NCI-H510A (cell line): ENCODE measurements around the gene GRIK4.

Source experiments
- DNase-seq: peaks from one replicate; lab custom pipeline; 2025; lab: John Stamatoyannopoulos, UW

The GRIK4 gene

DNA sequence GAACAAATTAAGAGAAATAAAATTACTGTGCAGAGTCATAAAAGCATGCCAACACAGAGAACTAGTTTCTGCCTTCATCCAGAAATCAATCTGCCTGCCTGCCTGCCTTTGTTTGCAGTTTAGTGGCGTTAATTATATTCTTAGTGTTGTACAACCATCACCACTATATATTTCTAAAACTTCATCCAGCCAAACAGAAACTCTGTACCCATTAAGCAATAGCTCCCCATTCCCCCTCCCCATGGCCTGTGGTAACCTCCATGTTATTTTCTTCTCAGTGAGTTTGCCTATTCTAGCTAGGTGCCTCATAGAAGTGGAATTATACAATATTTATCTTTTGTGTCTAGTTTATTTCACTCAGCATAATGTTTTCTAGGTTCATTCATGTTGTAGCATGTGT lies 329.1 kb downstream of the GRIK4 start:
- DNase-seq = no peak

DNA sequence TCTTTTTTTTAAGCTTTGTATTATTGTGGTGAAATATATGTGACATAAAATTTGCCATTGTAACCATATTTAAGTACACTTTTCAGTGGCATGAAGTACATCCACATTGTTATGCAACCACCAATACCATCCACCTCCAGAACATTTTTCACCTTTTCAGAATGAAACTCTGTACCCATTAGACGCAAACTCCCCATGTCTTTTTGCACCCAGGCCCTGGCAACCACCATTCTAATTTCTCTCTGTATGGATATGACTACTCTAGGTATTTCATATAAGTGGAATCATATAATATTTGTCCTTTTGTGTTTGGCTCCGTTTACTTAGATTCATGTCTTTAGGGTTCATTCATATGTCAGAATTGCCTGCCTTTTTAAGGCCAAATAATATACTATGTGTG lies 329.5 kb downstream of the GRIK4 start:
- no peak for DNase-seq

DNA sequence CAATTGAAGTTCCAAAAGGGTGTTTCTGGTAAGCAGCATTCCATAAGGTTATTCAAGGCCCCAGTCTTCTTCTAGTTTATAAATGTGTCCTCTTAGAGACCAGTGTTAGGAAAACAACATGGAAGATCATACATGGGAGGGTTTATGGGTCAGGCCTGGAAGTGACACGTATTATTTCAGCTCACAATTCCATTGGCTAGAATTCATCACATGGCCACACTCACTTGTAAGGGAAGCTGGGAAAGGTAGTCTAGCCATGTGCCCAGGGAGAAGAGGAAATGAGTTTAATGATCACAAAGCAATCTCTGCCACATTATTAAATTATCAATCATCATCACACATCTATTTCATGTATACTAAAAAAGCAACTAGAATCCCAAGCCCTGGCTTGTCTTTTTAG lies 330.6 kb downstream of the GRIK4 start:
- DNase-seq = no peak

DNA sequence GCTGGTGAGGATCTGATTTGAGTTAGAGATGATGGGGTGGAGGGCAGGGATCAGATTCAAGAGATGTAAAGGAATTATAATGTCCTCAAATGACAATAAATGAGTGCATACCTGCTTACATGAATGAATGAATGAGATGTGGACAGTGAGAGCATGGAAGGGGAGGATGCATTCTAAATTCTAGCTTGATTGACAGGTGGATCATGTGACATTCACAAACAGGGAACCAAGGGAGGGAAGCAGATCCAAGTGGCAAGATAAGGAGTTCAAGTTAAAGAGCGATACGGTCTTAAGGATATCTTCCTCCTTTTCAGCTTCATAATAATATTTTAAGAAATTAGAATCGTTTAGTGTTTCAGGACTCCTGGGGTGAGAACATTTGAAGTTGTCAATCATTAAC lies 341.9 kb downstream of the GRIK4 start:
- no peak for DNase-seq

DNA sequence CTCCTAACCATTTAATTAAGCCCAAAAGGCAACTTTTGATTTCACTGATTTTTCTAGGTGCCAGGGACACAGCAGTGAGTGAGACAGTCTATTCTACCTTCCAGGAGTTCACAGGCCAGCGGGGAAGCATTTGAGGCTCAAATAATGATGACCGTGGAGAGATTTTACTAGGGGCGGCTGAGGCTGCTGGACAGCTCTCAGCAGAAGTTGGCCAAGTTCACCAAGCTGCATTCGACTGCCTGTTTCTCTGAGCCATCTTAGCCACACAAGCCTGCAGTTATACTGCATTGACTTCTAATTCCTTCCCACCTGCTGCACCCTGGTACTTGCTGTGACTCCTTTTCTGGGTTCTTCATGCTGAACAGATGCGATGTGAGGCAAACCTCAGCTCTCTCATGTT lies 343.4 kb downstream of the GRIK4 start:
- no peak for DNase-seq

DNA sequence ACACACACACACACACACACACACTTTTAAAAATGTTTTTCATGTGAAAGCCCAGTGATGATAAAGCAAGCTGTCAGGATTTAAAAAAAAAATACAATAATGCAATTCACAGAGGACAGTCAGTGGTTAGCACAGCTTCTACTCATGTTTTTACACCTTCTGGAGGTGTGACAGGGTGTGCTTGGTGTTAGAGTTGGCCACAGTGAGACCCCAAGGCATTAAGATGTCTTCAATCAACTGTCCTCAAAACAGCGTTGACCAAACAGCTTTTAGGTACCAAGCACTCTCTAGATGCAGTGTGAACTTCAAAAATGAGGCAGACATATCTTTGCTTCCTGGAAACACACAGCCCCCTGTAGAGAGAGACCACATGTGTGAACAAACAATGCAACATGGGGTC lies 346.0 kb downstream of the GRIK4 start:
- DNase-seq = no peak

DNA sequence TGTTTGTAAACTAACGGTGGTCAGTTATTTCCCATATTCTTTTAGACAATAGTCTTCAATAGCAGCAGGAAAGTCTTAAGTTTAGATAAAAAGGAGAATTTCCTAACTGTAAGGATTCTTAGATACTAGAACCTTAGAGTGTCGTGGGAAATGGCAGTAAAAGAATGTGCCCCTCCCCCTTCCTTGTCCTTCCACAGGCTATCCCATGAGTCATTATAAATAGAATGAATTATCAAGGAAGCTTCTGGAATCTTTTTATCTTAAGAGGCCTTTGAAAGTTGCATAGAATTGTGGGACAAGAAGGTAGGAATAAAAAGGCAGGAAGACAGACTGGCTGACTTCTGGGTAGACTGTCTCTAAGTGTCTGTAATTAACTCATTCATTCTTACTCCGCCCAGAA lies 347.2 kb downstream of the GRIK4 start:
- no peak for DNase-seq

DNA sequence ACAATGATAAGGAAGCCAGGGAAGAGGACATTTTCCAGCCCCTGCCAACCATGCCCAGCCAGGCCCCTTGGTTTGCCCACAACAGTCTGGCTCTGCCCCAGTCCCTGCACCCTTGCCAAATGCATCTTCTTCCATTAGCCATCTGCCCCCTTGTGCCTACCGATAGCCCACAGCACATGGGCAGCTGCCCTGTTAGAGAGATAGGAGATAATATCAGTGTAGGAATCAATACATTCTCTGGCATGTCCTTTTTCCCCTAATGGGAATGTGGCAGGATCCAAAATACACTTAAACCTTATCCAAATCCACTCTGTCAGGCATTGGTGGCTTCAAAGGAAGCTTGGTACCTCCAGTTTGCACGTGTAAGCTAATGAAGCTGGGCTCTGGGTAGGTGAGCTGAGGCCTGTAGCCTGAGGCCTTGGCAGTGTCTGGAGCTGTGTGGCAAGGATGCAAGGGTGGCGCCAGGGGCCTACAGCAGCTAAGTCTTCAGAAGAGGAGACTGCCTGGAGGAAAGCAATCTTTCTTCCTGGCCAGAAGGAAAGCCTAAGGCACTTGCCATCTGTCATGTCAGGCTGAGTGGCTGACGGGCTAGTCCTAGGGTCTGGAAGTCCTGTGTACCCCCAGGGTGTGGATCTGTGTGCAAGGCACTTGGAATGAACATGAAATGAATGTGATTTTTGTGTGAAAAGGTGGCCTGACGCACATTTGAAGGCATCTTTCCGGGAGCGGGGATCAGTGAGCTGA lies 348.2 kb downstream of the GRIK4 start:
- no peak for DNase-seq

DNA sequence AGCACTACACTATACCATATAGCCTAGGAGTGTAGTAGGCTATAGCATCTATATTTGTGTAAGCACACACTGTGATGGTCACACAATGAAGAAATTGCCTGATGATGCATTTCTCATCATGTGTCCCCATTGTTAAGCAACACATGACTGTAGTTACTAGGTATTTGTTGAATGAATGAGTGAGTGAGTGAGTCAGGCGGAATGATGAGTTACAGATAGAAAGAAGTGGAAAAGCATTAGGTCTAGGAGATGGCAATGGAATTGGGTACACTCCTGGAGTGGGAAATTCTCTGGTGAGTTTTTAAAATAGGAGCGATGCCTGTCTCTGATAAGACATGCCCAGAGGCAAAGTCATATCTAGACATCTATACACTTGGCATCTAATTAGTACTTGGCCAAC lies 351.8 kb downstream of the GRIK4 start:
- DNase-seq = no peak

DNA sequence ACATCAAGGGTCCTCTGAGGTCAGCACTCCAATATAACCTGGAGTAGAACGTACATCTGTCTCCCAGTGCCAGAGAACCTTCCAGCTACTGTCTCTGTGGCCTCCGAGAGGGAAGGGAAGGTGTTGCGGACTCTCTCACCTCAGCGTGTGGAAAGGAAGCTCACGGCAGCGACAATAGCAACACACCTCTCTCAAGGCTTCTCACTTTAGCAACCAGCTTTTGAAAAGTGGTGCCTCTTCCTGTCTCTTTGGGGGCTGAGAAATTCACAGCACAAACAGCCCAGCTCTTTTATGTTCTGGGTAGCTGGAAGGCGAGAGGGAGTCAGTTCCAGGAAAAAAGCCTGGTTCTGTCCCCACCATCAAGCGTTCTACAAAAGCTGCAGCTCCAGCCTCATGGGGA lies 355.5 kb downstream of the GRIK4 start:
- DNase-seq = no peak

DNA sequence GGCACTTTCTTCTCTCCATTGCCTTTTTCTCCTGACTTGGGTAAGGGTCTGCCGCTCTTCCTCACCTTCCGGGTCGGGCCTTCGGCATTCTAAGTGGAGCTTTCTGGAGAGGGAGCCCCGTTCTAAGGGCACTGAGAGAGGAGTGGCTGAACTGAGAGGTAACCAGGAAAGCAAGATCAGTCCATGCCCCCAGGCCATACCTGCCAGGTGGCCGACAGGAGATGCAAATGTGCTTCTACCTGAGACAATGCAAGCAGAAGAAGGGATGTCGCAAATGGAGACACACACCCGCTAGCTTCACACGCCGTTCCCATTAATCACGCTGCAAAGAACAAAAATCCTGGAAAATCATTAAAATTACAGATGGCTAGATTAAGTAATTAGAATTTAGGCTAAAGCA lies 356.0 kb downstream of the GRIK4 start:
- DNase-seq = no peak

DNA sequence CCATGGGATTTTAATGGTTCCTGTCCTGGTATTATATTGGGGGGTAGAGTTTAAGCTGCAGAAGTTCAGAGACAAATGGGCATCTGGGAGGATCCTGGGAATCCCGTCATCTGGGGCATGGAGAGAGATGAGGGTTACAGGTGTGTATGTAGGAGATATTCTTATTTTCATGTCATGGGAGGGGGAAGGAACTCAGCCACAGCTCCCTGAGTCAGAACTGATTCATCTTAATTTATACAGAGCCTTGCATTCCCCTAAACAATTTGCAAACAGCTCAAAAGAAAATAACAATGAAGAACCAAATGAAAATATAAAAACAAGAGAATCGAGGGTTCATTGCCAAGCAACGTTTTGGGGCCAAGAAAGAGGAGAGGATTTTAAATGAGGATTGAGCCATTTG lies 356.4 kb downstream of the GRIK4 start:
- no peak for DNase-seq

DNA sequence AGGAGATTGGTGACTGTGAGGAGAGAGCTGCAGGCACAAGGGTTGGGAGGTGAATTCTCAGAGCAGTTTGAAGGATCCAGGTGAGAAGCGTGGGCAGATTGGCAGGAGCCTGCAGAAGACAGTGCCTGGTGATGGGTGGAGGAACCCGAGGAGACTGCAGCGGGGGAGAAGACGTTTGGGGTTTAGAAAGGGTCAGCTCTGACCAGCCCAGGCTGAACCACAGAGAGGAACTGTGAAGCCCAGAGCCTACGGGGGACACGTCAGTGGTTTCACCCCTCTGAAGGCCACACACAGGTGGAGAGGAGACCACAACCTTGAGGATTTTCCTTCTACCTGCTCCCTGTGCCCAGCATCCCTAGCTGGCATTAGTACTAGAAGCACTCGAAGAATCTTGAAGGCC lies 357.5 kb downstream of the GRIK4 start:
- no peak for DNase-seq

DNA sequence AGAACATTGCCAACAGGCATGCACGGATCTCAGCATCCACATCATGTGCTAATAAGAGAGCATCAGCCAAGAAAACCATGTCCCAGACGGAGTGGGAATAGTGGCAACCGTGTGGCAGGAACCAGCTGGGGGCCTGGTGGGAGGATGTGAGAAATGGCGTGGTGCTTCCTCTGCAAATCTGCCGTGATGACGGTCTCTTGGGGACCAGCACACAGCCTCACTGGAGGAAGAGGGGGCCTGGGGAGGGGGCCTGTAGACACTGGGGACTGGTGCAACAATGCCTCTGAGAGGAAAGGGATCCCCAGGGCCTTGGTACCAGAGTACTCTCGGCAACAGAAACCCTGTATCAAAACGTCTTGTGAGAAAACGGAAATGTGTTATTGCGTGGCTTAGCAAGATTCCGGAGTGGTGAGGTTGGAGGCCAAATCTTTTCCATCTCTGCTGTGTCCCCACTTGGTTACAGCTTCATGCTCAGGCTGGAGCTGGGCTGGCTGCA lies 358.0 kb downstream of the GRIK4 start:
- DNase-seq = no peak

DNA sequence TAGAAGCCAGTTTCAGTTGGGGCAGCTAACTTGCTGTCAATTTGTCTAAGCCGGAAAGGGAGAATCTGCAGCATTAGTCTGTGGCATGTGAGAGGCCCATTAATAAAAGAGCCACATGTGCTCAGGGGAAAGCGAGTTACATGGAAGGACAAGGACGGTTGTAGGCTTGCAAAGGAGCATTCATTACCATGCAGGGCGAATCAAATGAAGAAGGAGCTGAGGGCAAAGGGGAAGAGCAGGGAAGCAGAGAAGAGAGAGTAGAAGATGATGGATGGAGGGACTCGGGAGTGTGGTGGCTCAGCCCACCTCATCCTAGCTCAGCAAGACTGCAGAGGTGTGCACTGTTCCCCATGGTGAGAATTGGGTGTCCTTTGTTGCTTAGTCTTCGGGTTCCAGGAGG lies 359.6 kb downstream of the GRIK4 start:
- no peak for DNase-seq

DNA sequence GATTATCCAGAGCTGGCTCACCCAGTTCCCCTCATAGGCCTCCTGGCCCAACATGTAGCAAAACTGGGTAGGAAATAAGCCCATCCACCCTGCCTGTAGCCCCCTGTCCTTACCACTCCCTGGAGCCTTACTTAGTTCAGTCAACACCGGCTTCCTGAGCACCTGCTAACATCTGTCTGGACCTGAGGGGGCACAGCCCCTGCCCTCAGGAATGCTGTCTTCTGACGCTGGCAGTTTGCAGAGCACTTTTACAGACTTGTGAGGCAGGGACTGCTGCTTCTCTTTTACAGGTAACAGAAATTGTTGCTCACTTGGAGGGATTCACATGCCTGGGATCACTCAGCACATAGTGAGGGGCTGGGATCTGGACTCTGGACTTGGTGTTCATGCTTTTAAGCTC lies 360.4 kb downstream of the GRIK4 start:
- no peak for DNase-seq

DNA sequence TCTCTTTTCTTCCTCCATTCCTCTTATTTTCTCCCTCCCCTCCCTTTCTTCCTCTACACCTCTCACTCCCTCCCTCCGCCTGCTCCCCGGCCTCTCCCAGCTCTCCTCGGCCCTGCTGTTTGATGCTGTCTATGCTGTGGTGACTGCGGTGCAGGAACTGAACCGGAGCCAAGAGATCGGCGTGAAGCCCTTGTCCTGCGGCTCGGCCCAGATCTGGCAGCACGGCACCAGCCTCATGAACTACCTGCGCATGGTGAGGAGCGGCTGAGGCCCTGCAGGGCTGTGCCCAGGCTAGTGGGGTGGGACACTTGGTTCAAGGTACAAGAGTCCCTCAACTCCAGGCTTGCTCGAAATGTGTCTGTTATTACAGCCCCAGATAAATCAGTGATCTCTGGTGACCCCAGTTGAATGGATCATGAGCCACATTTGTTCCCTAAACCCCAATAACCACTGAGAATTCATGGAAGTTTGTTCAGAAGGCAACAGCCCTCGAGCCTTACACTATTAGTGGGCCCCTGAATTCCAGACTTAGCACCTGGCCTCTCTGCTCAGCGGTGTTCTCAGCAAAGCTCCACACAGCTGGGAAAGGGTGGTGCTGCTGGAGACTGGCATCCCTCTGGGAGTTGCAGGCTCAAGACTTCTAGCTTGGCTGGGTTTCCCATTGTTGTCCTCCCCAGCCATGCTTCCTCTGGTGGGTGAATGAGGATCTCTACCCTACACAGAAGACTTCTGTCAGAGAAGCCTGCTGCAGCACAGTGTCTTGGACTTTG lies 362.6 kb downstream of the GRIK4 start:
- no peak for DNase-seq

DNA sequence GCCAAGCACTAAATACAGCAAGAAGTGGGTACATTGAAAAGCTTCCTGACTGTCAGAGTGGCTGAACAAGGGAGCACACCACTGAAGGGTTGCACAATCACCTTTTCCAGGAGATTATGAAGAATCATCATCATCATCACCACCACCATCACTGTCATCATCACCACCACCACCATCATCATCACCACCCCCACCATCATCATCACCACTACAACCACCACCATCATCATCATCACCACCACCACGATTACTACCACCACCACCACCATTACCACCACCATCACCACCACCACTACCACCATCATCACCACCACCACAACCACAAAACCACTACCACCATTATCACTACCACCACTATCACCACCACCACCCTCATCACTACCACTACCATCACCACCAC lies 364.4 kb downstream of the GRIK4 start:
- DNase-seq = no peak

DNA sequence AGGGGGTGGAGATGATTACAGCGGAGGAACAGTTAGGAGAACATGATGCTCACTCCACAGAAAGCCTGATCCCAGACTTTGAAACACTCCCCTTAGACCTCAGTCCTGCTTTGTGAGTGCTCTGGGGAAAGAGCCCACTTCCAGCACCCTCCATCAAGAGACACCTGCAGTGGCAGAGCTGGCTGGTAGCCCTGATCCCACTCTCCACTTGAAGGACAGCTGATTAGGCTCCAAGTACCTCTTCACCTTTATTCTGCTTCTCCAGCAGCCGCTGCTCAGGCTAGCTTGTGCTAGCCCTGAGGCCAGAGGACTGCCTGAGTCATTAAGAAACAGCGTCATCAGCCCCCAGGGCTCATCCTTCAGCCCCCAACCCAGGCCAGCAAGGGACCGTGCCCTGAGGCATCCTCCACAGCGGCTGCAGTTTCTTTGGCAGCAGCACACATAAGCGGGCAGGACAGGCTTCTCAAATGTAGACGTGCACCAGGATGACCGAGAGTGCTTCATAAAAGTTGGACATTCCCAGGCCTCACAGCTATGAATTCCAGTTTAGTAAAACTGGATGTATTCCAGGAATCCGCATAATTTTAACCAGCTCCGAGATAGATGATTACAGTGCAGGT lies 366.3 kb downstream of the GRIK4 start:
- no peak for DNase-seq

DNA sequence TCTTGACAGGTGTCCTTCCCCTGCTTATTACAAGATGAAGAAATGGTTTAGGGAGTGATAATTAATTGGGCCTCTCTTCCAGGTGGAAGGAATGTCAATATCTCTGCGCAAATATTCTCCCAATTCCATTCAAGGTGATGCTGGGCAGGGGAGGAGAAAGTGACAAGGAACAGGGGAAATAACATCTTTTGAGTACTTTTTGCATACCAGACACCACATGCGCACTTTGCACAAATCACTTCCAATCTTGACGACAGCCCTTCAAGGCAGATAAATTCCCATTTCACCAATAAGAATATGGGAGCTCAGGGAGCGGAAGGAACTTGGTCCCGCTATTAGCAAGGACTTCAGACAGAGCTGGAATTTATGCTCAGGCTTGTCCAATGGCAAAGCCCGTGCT lies 367.2 kb downstream of the GRIK4 start:
- DNase-seq = no peak

DNA sequence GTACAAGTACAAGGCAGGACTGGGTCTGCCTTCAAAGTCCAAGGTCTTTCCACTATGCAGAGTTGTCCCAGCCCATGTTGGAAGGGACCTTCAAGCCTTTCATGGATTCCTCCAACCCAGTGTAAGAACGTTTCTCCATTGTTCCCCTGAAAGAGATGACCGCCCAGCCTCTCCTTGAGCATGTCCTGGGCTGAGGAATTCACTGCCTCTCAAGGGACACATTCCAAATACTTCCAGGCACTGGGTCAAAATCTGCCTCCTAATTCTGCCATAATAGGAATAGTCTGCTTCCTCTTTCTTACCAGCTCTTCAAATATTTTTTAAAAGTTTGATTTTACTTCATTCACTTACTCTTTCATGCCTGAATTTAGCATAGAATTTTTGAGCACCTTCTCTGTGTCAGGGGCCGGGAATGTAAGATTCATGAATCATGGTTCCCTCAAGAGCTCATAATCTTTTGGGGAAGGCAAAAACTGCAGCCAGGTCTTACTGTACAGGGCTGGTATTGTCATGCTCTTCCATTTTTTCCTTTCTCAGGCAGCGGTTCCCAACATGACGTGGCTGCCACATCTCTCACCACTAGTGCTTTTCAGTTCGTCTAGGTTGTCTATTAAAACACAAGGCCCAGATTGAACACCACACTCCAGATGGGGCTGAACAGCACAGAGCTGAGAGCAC lies 369.1 kb downstream of the GRIK4 start:
- DNase-seq = no peak

DNA sequence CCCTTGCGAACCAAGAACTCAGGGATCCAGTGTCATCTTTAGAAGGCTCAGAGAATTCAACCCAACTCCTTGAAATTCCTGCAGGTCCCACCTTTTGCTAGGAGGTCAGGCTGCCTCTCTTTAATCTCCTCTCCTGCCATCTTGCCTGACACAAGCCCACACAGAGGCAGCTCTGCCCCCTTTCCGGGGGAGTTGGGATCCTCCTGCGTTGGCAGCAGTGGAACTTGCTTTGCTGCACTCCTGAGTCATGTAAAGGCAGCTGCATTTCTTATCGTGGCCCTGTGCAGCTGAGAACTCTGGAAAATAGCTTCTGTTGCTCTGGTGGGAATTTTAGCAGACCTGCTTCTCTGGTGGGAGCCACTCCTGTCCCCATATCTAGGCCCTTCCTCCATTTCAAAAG lies 370.0 kb downstream of the GRIK4 start:
- no peak for DNase-seq

DNA sequence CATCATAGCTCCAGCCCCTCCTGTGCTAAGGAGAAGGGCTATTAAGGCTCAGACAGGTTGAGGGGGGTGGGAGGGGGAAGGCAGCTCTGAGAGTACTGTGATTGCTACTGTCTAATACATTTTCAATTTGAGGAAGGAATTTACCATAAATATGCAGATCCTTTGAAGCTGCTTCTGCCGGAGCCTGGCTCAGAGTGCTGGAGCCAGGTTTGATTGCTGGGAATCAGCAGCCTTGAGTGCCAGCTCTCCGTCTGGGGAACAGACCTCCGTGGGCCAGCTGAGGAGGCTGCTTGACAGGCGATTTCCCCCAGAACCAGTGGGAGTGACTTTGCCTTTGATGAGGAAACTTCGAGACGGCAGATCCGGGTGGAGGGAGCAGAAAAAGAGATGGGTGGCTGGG lies 370.6 kb downstream of the GRIK4 start:
- DNase-seq = no peak
